Measurements from ENCODE around the gene MYOM3.

Gene MYOM3

GRCh38 chr1:24138476-24139221 lies 26.7 kb upstream of the MYOM3 start:
- no peak for TF ChIP-seq CTCF (conservative IDR thresholded peaks at IDR 0.05; ENCODE audit: low read depth, low read length)
- DNase-seq (ENCODE audit: low read depth): no peak
- no peak overlapping the region for H3K4me3 ChIP-seq (ENCODE audit: low read length)

- no peak for TF ChIP-seq CTCF (conservative IDR thresholded peaks at IDR 0.05; ENCODE audit: low read depth, low read length)
- no peak for DNase-seq (ENCODE audit: low read depth)
- H3K4me3 ChIP-seq (ENCODE audit: low read length): no peak overlapping the region
These were observed 25.1 kb upstream of the MYOM3 start for GRCh38 chr1:24136956-24137539.

- no peak overlapping the region for H3K4me3 ChIP-seq (ENCODE audit: low read length)
- no peak for TF ChIP-seq CTCF (conservative IDR thresholded peaks at IDR 0.05; ENCODE audit: low read depth, low read length)
- no peak for DNase-seq (ENCODE audit: low read depth)
These were observed 22.4 kb upstream of the MYOM3 start for GRCh38 chr1:24134376-24134775.

GRCh38 chr1:24133819-24134218 lies 21.9 kb upstream of the MYOM3 start:
- DNase-seq (ENCODE audit: low read depth): no peak
- H3K4me3 ChIP-seq (ENCODE audit: low read length): no peak overlapping the region
- no peak for TF ChIP-seq CTCF (conservative IDR thresholded peaks at IDR 0.05; ENCODE audit: low read depth, low read length)

GRCh38 chr1:24130385-24130784 lies 18.4 kb upstream of the MYOM3 start:
- TF ChIP-seq CTCF (conservative IDR thresholded peaks at IDR 0.05; ENCODE audit: low read depth, low read length): no peak
- no peak for DNase-seq (ENCODE audit: low read depth)
- no peak overlapping the region for H3K4me3 ChIP-seq (ENCODE audit: low read length)

- DNase-seq (ENCODE audit: low read depth): no peak
- no peak overlapping the region for H3K4me3 ChIP-seq (ENCODE audit: low read length)
- no peak for TF ChIP-seq CTCF (conservative IDR thresholded peaks at IDR 0.05; ENCODE audit: low read depth, low read length)
These were observed 15.9 kb upstream of the MYOM3 start for GRCh38 chr1:24127801-24128363.
